Osteoblast (primary cell): ENCODE data around the gene C6orf141. TPM values are rescaled to one million over a fixed set of nuclear protein-coding genes. Genes with fewer than 3 reads are reported as not detected.

Experiments used
- total RNA-seq: library from RNA; depleted of rRNA; stranded (reverse); fragments of >200 nt; gene quantifications from 2 replicates; pipeline ENCODE4 v1.2.3, GENCODE V29; 2012

C6orf141 gene
- total RNA-seq, 1 donor, result not detected

Other genes starting within 250 kb of the C6orf141 start
- gene MMUT, start 87.4 kb upstream of the C6orf141 start, total RNA-seq, result 16.2 and 16.6 TPM in 2 replicates
- gene CENPQ, start 87.3 kb upstream of the C6orf141 start, total RNA-seq, result 4.7 and 5.1 TPM in 2 replicates
- gene GLYATL3, start 50.7 kb upstream of the C6orf141 start, total RNA-seq, result not detected in 2 replicates
- gene RHAG, start 86.2 kb downstream of the C6orf141 start, total RNA-seq, result not detected in 2 replicates
- gene CRISP2, start 162.9 kb downstream of the C6orf141 start, total RNA-seq, result not detected in 2 replicates
- not detected in 2 replicates for gene CRISP3, start 193.7 kb downstream of the C6orf141 start, total RNA-seq
- not detected in 2 replicates for gene PGK2, start 236.6 kb downstream of the C6orf141 start, total RNA-seq